GM12874 (cell line): ENCODE results near the gene CCDC187.

ENCODE experiments used
- CTCF ChIP-seq: IDR thresholded peaks from 2 replicates; pipeline ENCODE4 v1.5.1; 2011; ENCODE audit warnings: low read depth, mild to moderate bottlenecking, control low read depth, low read length, moderate library complexity; ENCODE audit not compliant: insufficient read depth

CCDC187 gene

GRCh38 chr9:136225366-136225747 lies 78.5 kb downstream of the CCDC187 start:
- TF ChIP-seq CTCF, result no peak

DNA sequence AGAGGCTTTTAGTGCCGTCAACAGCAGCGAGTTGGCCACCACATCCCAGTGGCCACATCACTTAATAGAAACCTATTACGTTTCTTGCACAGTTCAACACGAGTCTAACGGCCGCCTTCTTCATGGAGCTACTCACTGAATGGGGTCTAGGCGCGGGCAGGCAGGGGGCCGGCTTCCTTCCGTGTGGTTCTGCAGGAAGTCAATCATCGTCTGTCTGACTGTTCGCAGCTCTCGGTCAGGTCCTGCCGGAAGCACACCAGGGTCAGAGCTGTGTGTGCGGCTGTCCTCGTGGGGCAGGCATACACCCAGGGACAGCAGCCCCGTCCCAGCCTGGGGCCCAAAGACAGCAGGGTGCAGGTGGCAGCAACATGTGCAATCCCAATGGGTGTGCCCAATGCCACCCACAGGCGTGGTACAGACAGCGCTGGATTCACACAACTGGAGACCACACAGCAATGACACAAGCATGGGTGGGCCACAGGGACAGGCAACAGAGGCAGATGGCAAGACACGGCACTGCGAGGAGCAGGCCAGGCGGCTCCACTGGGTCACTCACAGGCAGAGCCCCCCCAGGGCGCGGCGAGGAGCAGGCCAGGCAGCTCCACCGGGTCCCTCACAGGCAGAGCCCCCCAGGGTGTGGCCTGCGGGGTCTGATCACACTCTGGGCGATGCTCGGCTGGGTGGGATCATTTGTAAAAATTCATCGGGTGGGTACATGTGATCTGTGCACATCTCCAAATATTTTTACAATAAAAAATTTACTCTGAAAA lies 79.8 kb downstream of the CCDC187 start:
- TF ChIP-seq CTCF, result no peak

- no peak for TF ChIP-seq CTCF
These were observed 81.0 kb downstream of the CCDC187 start for GRCh38 chr9:136222906-136223285.

DNA sequence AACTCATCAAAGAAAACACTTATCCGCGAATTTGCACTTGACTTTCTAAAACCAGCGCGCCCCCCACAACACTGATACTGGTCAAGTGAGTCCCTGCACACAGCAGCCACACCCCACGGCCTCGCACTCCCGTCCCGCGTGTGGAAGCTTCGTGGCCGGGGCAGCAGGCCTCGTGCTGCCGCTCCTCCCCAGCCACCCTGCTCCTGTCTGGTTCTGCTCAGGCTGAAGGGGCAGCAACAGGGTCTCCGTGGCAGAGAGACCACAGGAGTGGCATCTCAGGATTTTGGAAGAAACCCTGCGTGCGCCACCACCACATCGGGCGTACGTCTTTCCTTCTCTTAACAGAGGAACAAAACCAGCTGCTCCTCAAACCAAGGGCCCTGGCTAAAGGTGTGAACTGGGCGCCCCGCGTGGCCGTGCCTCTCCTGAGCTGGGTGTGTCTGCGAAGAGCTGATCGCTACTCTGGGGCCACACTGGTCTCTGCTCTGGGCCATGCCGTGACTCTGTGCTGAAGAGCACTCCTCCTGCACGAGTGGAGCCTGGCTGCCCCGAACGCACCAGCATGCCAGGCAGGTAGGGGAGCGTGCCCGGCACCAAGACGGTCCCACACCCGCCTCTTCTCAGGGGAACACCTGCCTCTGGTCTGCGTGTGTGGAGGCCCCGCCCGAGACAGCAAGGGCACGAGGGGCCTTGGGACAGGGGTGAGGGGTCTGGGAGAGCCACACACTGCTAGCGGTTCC lies 81.6 kb downstream of the CCDC187 start:
- TF ChIP-seq CTCF, result no peak

DNA sequence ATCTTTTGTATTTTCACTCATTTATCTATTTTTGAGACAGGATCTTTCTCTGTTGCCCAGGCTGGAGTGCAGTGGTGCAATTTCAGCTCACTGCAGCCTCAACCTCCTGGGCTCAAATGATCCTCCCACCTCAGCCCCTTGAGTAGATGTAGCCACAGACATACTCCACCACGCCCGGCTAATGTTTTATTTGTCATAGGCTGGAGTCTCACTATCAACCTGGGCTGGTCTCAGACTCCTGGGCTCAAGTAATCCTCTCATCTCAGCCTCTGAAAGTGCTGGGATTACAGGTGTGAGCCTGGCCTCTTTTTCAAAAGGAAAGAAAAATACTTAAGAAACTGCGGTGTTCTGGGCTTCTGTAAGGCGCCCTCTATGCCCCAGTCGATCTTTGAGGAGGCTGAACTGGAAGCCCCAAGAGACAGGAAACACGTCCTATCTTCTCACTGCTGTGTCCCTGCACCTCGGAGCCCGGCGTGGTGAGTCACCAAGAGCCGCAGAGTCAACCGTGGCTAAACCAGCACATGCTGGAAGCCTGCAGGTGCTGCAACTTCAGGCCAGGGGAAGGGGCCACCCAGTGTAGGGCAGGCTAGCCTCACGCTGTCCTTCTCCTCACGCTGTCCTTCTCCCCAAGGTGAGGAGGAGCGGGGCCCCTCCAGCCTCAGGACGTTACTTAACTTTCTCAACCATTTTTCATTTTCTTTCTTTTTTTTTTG lies 83.7 kb downstream of the CCDC187 start:
- no peak for TF ChIP-seq CTCF

- no peak for TF ChIP-seq CTCF
These were observed 84.6 kb downstream of the CCDC187 start for GRCh38 chr9:136219276-136219675.

DNA sequence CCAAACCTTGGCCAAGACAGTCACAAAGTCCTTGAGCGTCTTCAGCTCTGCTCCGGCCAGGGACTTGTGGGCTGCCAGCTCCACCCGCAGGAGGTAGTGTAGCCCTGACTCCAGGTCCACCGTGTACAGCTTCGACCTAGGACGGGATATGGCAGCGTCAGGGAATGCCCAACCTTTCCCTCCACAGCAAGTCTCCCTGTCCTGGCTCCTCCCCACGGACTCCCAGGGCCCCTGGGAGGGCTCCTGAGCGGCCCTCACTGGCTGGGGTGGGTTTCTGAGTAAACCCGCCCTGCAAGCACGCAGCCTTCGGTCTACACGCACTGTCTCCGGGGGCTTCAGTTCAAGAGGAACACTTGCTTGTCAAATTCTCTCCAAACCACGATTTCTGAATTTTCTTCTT lies 85.2 kb downstream of the CCDC187 start:
- no peak for TF ChIP-seq CTCF
